ENCODE data around the gene LAP3.
"Not testable (repeated sequence)": the region's sequence is repeated elsewhere in the genome, so short reads cannot be mapped to it uniquely, and the experiment has no call there.

LAP3 gene

GRCh38 chr4:17560065-17560673 is 16.8 kb upstream of the LAP3 start:
- Histone ChIP-seq H3K4me3 (no peak overlapping the region), H4K20me1 (no peaks in the 10 kb centered on the region), H3K4me2 (no peak overlapping the region), H3K27ac (no peak overlapping the region), H3K9me3 (replicated peaks in 1 of 11) (no peaks in the 10 kb centered on the region), H3K36me3 (no peaks in the 10 kb centered on the region), H3K27me3 (no peaks in the 10 kb centered on the region), H3K9ac (no peak overlapping the region), H3K4me1 (peaks cover 0 to 14% (median 0%) of the 10 kb centered on the region in 10 experiments; a peak in 7 of 20 replicates)
- no peak for TF ChIP-seq Cebpa-rat (IDR thresholded peaks at IDR 0.05)

GRCh38 chr4:17561195-17561909 is 15.6 kb upstream of the LAP3 start:
- Histone ChIP-seq H4K20me1 (no peaks in the 10 kb centered on the region), H3K4me1 (peaks cover 0 to 14% (median 0%) of the 10 kb centered on the region in 10 experiments; a peak in 7 of 20 replicates), H3K4me3 (no peak overlapping the region), H3K4me2 (peak overlapping the region in 3 of 11 experiments; percentile 50 to 67 (median 56); a peak in 6 of 22 replicates), H3K9me3 (replicated peaks in 1 of 11) (no peaks in the 10 kb centered on the region), H3K27ac (no peak overlapping the region), H3K9ac (no peak overlapping the region), H3K27me3 (no peaks in the 10 kb centered on the region), H3K36me3 (no peaks in the 10 kb centered on the region)
- TF ChIP-seq Cebpa-rat (IDR thresholded peaks at IDR 0.05): no peak

- peaks cover 0 to 14% (median 0%) of the 10 kb centered on the region in 10 experiments; a peak in 7 of 20 replicates for H3K4me1 ChIP-seq
- TF ChIP-seq Cebpa-rat (IDR thresholded peaks at IDR 0.05): no peak
- no peaks in the 10 kb centered on the region for H4K20me1 ChIP-seq
- H3K4me2 ChIP-seq: peak overlapping the region in 3 of 11 experiments; percentile 50 to 67 (median 56); a peak in 6 of 22 replicates
- no peak overlapping the region for H3K27ac ChIP-seq
- no peaks in the 10 kb centered on the region for H3K9me3 ChIP-seq (replicated peaks in 1 of 11)
- H3K9ac ChIP-seq: no peak overlapping the region
- no peaks in the 10 kb centered on the region for H3K27me3 ChIP-seq
- H3K4me3 ChIP-seq: no peak overlapping the region
- H3K36me3 ChIP-seq: no peaks in the 10 kb centered on the region
Measured at GRCh38 chr4:17562157-17562556, 14.8 kb upstream of the LAP3 start.

- Histone ChIP-seq H3K27ac (no peak overlapping the region), H3K9me3 (replicated peaks in 1 of 11) (no peaks in the 10 kb centered on the region), H3K36me3 (no peaks in the 10 kb centered on the region), H3K4me2 (no peak overlapping the region), H3K27me3 (no peaks in the 10 kb centered on the region), H3K4me1 (peaks cover 0 to 14% (median 0%) of the 10 kb centered on the region in 10 experiments; a peak in 7 of 20 replicates), H3K9ac (no peak overlapping the region), H4K20me1 (no peaks in the 10 kb centered on the region), H3K4me3 (no peak overlapping the region)
- no peak for TF ChIP-seq Cebpa-rat (IDR thresholded peaks at IDR 0.05)
Measured at GRCh38 chr4:17565846-17566245, 11.2 kb upstream of the LAP3 start.

GRCh38 chr4:17567271-17567670 is 9.7 kb upstream of the LAP3 start:
- Histone ChIP-seq H3K27ac (no peak overlapping the region), H3K4me3 (no peak overlapping the region), H3K4me2 (no peak overlapping the region), H3K9me3 (replicated peaks in 1 of 11) (no peaks in the 10 kb centered on the region), H3K4me1 (no peaks in the 10 kb centered on the region), H4K20me1 (no peaks in the 10 kb centered on the region), H3K36me3 (no peaks in the 10 kb centered on the region), H3K9ac (no peak overlapping the region), H3K27me3 (no peaks in the 10 kb centered on the region)
- TF ChIP-seq Cebpa-rat (IDR thresholded peaks at IDR 0.05): no peak

GRCh38 chr4:17574206-17574605 is 2.8 kb upstream of the LAP3 start:
- no peaks in the 10 kb centered on the region for H3K27me3 ChIP-seq
- H3K9ac ChIP-seq: no peak overlapping the region
- no peaks in the 10 kb centered on the region for H3K9me3 ChIP-seq (replicated peaks in 1 of 11)
- no peak for TF ChIP-seq Cebpa-rat (IDR thresholded peaks at IDR 0.05)
- H3K36me3 ChIP-seq: peaks cover 0 to 4% (median 1%) of the 10 kb centered on the region in 11 experiments; a peak in 5 of 22 replicates
- H4K20me1 ChIP-seq: peaks cover 0 to 18% (median 0%) of the 10 kb centered on the region in 11 experiments; a peak in 4 of 22 replicates
- peaks cover 13 to 25% (median 17%) of the 10 kb centered on the region in 10 experiments for H3K4me1 ChIP-seq
- H3K4me2 ChIP-seq: no peak overlapping the region
- H3K4me3 ChIP-seq: no peak overlapping the region
- no peak overlapping the region for H3K27ac ChIP-seq

GRCh38 chr4:17575177-17575576 is 1.8 kb upstream of the LAP3 start:
- not testable (repeated sequence) for H3K27ac ChIP-seq, H3K9ac ChIP-seq

GRCh38 chr4:17577665-17578481 is 875 bp downstream of the LAP3 start:
- peak overlapping the region; percentile 75 to 91 (median 85) for H3K4me3 ChIP-seq
- H3K36me3 ChIP-seq: peaks cover 31 to 38% (median 34%) of the 10 kb centered on the region in 11 experiments
- peak overlapping the region; percentile 87 to 98 (median 95) for H3K9ac ChIP-seq
- peak overlapping the region; percentile 89 to 99 (median 95) for H3K4me2 ChIP-seq
- H3K9me3 ChIP-seq (replicated peaks in 1 of 11): no peaks in the 10 kb centered on the region
- no peak for TF ChIP-seq Cebpa-rat (IDR thresholded peaks at IDR 0.05)
- peak overlapping the region; percentile 89 to 98 (median 95) for H3K27ac ChIP-seq
- H3K4me1 ChIP-seq: peaks cover 39 to 51% (median 44%) of the 10 kb centered on the region in 10 experiments
- H4K20me1 ChIP-seq: peaks cover 0 to 45% (median 0%) of the 10 kb centered on the region in 11 experiments; a peak in 7 of 22 replicates
- H3K27me3 ChIP-seq: no peaks in the 10 kb centered on the region

More at GRCh38 chr4:17575177-17575576, 1.8 kb upstream of the LAP3 start:
- not testable (repeated sequence) for H3K4me3 ChIP-seq; H3K27me3 ChIP-seq; H3K4me2 ChIP-seq; H3K9me3 ChIP-seq (replicated peaks in 1 of 11)
- H4K20me1 ChIP-seq: peaks cover 0 to 28% (median 0%) of the 10 kb centered on the region in 11 experiments; a peak in 5 of 22 replicates
- H3K4me1 ChIP-seq: peaks cover 22 to 34% (median 26%) of the 10 kb centered on the region in 10 experiments
- peaks cover 5 to 13% (median 9%) of the 10 kb centered on the region in 11 experiments; a peak in 11 of 22 replicates for H3K36me3 ChIP-seq

- H3K9me3 ChIP-seq (replicated peaks in 1 of 11): no peaks in the 10 kb centered on the region
- peak overlapping the region; percentile 89 to 99 (median 95) for H3K4me2 ChIP-seq
- H3K27ac ChIP-seq: peak overlapping the region; percentile 89 to 98 (median 95)
- H3K4me3 ChIP-seq: peak overlapping the region; percentile 75 to 91 (median 85)
- no peaks in the 10 kb centered on the region for H3K27me3 ChIP-seq
- H3K4me1 ChIP-seq: peaks cover 39 to 57% (median 44%) of the 10 kb centered on the region in 10 experiments
- peak overlapping the region; percentile 87 to 98 (median 95) for H3K9ac ChIP-seq
- H4K20me1 ChIP-seq: peaks cover 0 to 45% (median 4%) of the 10 kb centered on the region in 11 experiments; a peak in 11 of 22 replicates
- H3K36me3 ChIP-seq: peaks cover 37 to 44% (median 40%) of the 10 kb centered on the region in 11 experiments
- TF ChIP-seq Cebpa-rat (IDR thresholded peaks at IDR 0.05): no peak
Measured at GRCh38 chr4:17578482-17578891, 1.5 kb downstream of the LAP3 start.

All from BLaER1 treated with 17β-estradiol and CSF1 and Interleukin-3, amounts not matched to agents 10 nM and 100 nM (cell line).